ENCODE results near the gene PAQR4. TPM values are rescaled to one million over a fixed set of nuclear protein-coding genes. Genes with fewer than 3 reads are reported as not detected.

Gene PAQR4
- total RNA-seq, 1 experiment from 2014 or later: 30.7 TPM

DNA sequence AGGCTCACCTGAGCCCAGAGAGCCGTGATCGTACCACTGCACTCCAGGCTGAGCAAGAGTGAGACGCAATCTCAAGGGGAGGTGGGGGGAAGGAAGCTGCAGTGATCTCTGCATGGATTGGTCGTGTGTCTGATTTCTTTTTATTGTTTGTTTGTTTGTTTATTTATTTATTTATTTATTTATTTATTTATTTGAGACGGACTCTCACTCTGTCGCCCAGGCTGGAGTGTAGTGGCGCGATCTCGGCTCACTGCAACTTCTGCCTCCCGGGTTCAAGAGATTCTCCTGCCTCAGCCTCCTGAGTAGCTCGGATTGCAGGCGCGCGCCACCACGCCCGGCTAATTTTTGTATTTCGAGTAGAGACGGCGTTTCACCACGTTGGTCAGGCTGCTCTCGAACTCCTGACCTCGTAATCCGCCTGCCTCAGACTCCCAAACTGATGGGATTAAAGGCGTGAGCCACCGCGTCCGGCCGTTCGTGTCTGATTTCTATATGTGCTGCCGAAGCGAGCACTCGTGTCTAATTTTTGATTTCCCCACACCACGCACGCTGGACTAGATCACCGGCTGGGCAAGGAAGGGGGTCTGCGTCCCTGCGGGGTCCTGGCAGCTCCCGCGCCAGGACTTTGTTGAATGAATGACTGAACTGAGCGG is 50.6 kb downstream of the PAQR4 start:
- H3K27me3 ChIP-seq (ENCODE audit: low read length): no peaks in the 10 kb centered on the region
- no peaks in the 10 kb centered on the region for H3K36me3 ChIP-seq (ENCODE audit: insufficient read depth, low read length)
- no peak overlapping the region for H3K27ac ChIP-seq (ENCODE audit: low read length)
- H3K4me3 ChIP-seq (ENCODE audit: low read length): peak overlapping the region; percentile 70
- no peaks in the 10 kb centered on the region for H3K79me2 ChIP-seq (ENCODE audit: low read length)
- DNase-seq: no peak
- H3K4me1 ChIP-seq (ENCODE audit: low read length): peaks cover 34% of the 10 kb centered on the region
- H3K9ac ChIP-seq (ENCODE audit: low read length): peak overlapping the region; percentile 78; the same call in 1 of the 2 replicates
- no peaks in the 10 kb centered on the region for H3K9me3 ChIP-seq (ENCODE audit: low read length)
- H2AFZ ChIP-seq (ENCODE audit: low read length): peak overlapping the region; percentile 84
- no peaks in the 10 kb centered on the region for H3K9me2 ChIP-seq (replicated peaks; ENCODE audit: insufficient read depth, low read length)
- H3K4me2 ChIP-seq (ENCODE audit: low read depth, low read length, poor library complexity, severe bottlenecking): peak overlapping the region; percentile 82
- no peaks in the 10 kb centered on the region for H4K20me1 ChIP-seq (ENCODE audit: insufficient read depth, low read depth, low read length)

DNA sequence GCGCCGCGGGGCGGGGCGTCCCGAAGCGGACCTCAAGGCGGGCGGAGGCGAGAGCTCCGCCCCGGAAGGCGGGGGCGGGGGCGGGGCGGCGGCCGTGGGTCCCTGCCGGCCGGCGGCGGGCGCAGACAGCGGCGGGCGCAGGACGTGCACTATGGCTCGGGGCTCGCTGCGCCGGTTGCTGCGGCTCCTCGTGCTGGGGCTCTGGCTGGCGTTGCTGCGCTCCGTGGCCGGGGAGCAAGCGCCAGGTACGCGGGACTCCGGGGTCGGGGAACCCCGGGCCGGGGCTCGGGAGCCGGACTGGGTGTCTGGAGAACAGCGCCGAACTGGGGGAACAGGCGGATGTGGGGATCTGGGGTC is 51.1 kb downstream of the PAQR4 start, which contains the start of gene TNFRSF12A:
TNFRSF12A (plus strand) TSS at position 122 of the 357 bp plus-strand sequence; CDS start at position 152, 30 bp downstream.
- Histone ChIP-seq H3K27ac (ENCODE audit: low read length) (no peak within 1 kb of the TSS), H3K4me1 (ENCODE audit: low read length) (peaks cover 38% of the 10 kb centered on the region)

DNA sequence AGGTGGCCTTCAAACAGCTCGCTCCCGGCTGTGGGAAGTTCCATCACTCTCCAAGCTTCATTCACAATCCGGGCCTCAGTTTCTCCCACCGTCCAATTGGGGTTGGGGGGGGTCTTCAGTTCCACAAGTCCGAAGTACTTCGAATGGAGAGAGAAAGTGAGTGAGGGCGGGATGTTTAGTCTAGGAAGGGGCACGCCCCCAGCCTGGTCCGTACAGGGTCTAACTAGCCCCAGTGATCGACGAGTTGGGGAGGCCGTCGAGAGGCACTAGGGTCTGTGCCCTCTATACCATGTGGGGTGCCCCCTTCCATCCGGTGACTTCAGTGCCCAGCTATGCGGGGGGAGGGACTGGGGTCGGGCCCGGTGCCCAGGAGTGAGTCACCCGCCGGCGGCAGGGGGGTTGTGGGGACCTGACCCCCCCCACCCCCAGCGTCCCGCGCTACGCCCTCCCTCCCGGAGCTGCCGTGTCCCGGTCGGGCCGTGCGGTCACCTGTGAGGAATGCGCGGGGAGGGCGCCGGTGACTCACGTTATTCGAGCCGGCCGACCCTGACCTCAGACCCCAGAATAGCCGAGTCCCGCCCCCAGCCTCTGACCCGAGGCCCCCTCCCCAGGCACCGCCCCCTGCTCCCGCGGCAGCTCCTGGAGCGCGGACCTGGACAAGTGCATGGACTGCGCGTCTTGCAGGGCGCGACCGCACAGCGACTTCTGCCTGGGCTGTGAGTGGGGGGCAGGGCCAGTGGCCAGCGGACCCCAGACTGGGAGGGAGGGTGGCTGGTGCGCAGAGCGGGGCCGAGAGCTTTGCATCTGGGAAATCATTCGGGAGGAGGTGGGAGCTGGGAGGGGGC is 51.7 kb downstream of the PAQR4 start:
- H3K27me3 ChIP-seq (ENCODE audit: low read length): no peaks in the 10 kb centered on the region
- no peak overlapping the region for H3K27ac ChIP-seq (ENCODE audit: low read length)
- H4K20me1 ChIP-seq (ENCODE audit: insufficient read depth, low read depth, low read length): 0 out of 2 replicates have a peak, but pooled peaks cover 3% of the 10 kb centered on the region
- no peaks in the 10 kb centered on the region for H3K9me2 ChIP-seq (replicated peaks; ENCODE audit: insufficient read depth, low read length)
- peak overlapping the region; percentile 91 for H2AFZ ChIP-seq (ENCODE audit: low read length)
- H3K4me2 ChIP-seq (ENCODE audit: low read depth, low read length, poor library complexity, severe bottlenecking): peak overlapping the region; percentile 82
- H3K36me3 ChIP-seq (ENCODE audit: insufficient read depth, low read length): no peaks in the 10 kb centered on the region; the same call in 1 of the 2 replicates
- H3K9me3 ChIP-seq (ENCODE audit: low read length): no peaks in the 10 kb centered on the region
- DNase-seq: peak; percentile 71
- peaks cover 4% of the 10 kb centered on the region for H3K79me2 ChIP-seq (ENCODE audit: low read length)
- peak overlapping the region; percentile 78 for H3K9ac ChIP-seq (ENCODE audit: low read length)
- H3K4me1 ChIP-seq (ENCODE audit: low read length): peaks cover 41% of the 10 kb centered on the region
- H3K4me3 ChIP-seq (ENCODE audit: low read length): peak overlapping the region; percentile 70

More for the DNA sequence above, 51.1 kb downstream of the PAQR4 start, which contains the start of gene TNFRSF12A:
- Histone ChIP-seq H3K9me2 (replicated peaks; ENCODE audit: insufficient read depth, low read length) (no peaks in the 10 kb centered on the region), H2AFZ (ENCODE audit: low read length) (peak within 1 kb of the TSS; percentile 91), H3K9me3 (ENCODE audit: low read length) (no peaks in the 10 kb centered on the region), H3K4me2 (ENCODE audit: low read depth, low read length, poor library complexity, severe bottlenecking) (peak within 1 kb of the TSS; percentile 82), H3K79me2 (ENCODE audit: low read length) (peaks cover 3% of the 10 kb centered on the region), H3K9ac (ENCODE audit: low read length) (peak within 1 kb of the TSS; percentile 78), H3K4me3 (ENCODE audit: low read length) (peak within 1 kb of the TSS; percentile 70), H3K36me3 (ENCODE audit: insufficient read depth, low read length) (no peaks in the 10 kb centered on the region), H4K20me1 (ENCODE audit: insufficient read depth, low read depth, low read length) (0 out of 2 replicates have a peak, but pooled peaks cover under 1% of the 10 kb centered on the region), H3K27me3 (ENCODE audit: low read length) (no peaks in the 10 kb centered on the region)
- DNase-seq: peak; percentile 94

DNA sequence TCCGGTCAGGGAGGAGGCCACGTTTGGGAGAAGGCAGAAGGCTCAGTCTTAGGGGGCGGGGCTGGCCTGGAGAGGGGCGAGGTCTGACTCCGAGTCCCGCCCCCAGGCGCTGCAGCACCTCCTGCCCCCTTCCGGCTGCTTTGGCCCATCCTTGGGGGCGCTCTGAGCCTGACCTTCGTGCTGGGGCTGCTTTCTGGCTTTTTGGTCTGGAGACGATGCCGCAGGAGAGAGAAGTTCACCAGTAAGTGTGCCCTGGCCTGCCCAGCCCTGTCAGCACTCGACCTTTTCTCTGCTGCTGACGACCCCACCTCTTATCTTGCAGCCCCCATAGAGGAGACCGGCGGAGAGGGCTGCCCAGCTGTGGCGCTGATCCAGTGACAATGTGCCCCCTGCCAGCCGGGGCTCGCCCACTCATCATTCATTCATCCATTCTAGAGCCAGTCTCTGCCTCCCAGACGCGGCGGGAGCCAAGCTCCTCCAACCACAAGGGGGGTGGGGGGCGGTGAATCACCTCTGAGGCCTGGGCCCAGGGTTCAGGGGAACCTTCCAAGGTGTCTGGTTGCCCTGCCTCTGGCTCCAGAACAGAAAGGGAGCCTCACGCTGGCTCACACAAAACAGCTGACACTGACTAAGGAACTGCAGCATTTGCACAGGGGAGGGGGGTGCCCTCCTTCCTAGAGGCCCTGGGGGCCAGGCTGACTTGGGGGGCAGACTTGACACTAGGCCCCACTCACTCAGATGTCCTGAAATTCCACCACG is 52.5 kb downstream of the PAQR4 start:
- H3K9ac ChIP-seq (ENCODE audit: low read length): peak overlapping the region; percentile 78
- peak; percentile 93 for DNase-seq
- H3K79me2 ChIP-seq (ENCODE audit: low read length): peaks cover 4% of the 10 kb centered on the region
- no peaks in the 10 kb centered on the region; the same call in 1 of the 2 replicates for H3K36me3 ChIP-seq (ENCODE audit: insufficient read depth, low read length)
- H3K27ac ChIP-seq (ENCODE audit: low read length): peak overlapping the region; percentile 55
- peak overlapping the region; percentile 82 for H3K4me2 ChIP-seq (ENCODE audit: low read depth, low read length, poor library complexity, severe bottlenecking)
- H3K4me1 ChIP-seq (ENCODE audit: low read length): peaks cover 41% of the 10 kb centered on the region
- H2AFZ ChIP-seq (ENCODE audit: low read length): peak overlapping the region; percentile 69; the same call in 1 of the 2 replicates
- peak overlapping the region; percentile 70 for H3K4me3 ChIP-seq (ENCODE audit: low read length)
- 0 out of 2 replicates have a peak, but pooled peaks cover 3% of the 10 kb centered on the region for H4K20me1 ChIP-seq (ENCODE audit: insufficient read depth, low read depth, low read length)
- no peaks in the 10 kb centered on the region for H3K9me2 ChIP-seq (replicated peaks; ENCODE audit: insufficient read depth, low read length)
- H3K9me3 ChIP-seq (ENCODE audit: low read length): no peaks in the 10 kb centered on the region
- no peaks in the 10 kb centered on the region for H3K27me3 ChIP-seq (ENCODE audit: low read length)

DNA sequence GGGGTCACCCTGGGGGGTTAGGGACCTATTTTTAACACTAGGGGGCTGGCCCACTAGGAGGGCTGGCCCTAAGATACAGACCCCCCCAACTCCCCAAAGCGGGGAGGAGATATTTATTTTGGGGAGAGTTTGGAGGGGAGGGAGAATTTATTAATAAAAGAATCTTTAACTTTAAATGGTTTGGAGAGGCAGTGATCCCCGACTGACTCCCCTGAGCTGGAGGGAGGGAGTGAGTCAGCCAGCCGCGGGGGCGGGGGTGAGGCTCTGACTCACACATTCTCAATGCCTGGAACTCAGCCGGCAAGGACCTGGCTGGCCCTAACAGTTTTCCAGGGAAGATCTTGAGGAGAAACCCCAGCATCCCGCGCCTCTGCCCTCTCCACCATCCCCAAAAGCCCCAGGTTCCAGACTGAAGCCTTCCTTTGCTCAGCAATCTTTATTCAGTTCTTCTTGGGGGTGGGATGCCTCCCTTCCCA is 53.1 kb downstream of the PAQR4 start:
- Histone ChIP-seq H3K9me2 (replicated peaks; ENCODE audit: insufficient read depth, low read length) (no peaks in the 10 kb centered on the region), H3K27me3 (ENCODE audit: low read length) (no peaks in the 10 kb centered on the region), H3K27ac (ENCODE audit: low read length) (peak overlapping the region; percentile 55), H3K36me3 (ENCODE audit: insufficient read depth, low read length) (no peaks in the 10 kb centered on the region; the same call in 1 of the 2 replicates), H3K9me3 (ENCODE audit: low read length) (no peaks in the 10 kb centered on the region), H3K9ac (ENCODE audit: low read length) (peak overlapping the region; percentile 78), H3K4me3 (ENCODE audit: low read length) (peak overlapping the region; percentile 70), H3K79me2 (ENCODE audit: low read length) (peaks cover 4% of the 10 kb centered on the region), H3K4me2 (ENCODE audit: low read depth, low read length, poor library complexity, severe bottlenecking) (peak overlapping the region; percentile 82), H4K20me1 (ENCODE audit: insufficient read depth, low read depth, low read length) (0 out of 2 replicates have a peak, but pooled peaks cover 3% of the 10 kb centered on the region), H3K4me1 (ENCODE audit: low read length) (peaks cover 42% of the 10 kb centered on the region), H2AFZ (ENCODE audit: low read length) (no peak overlapping the region)
- peak; percentile 62 for DNase-seq

DNA sequence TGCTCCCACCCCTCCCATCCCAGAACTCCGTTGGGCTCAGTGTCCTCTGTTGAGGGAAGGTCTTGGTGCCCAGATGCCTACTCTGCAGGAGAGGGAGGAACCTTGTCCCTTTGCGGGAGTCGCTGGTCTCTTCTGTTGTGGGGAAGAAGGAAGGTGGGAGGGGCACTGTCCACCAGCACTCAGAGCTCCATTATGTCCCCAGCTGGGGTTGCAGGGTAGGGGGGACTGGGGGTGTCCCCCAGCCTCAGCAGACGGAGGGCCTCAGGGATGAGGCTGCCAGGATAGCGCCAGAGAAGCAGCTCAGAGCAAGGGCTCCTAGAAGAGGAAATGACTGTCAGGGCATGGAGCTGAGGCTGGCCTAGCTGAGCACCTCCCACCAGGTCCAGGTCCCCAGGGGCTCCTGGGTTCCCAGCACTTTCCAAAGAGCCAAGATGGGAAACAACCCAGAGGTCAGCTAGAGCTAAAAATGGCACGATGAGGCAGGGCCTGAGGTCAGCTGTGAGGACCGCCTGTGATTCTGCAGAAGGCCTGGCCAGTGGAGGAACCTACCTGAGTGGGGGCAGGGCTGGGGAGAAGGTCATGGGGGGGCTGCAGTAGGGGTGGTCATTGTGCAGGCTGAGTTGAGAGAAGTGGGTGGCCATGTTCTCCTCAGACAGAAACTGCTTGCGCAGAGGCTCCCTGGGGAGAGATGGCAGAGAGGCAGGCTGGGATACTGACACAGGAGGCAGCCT is 53.7 kb downstream of the PAQR4 start:
- Histone ChIP-seq H3K4me1 (ENCODE audit: low read length) (peaks cover 48% of the 10 kb centered on the region), H4K20me1 (ENCODE audit: insufficient read depth, low read depth, low read length) (0 out of 2 replicates have a peak, but pooled peaks cover 3% of the 10 kb centered on the region), H3K27ac (ENCODE audit: low read length) (peak overlapping the region; percentile 66), H3K4me3 (ENCODE audit: low read length) (peak overlapping the region; percentile 70), H3K27me3 (ENCODE audit: low read length) (no peaks in the 10 kb centered on the region), H3K9me3 (ENCODE audit: low read length) (no peaks in the 10 kb centered on the region), H3K9ac (ENCODE audit: low read length) (peak overlapping the region; percentile 78), H3K4me2 (ENCODE audit: low read depth, low read length, poor library complexity, severe bottlenecking) (peak overlapping the region; percentile 82), H3K36me3 (ENCODE audit: insufficient read depth, low read length) (no peaks in the 10 kb centered on the region; the same call in 1 of the 2 replicates), H3K9me2 (replicated peaks; ENCODE audit: insufficient read depth, low read length) (no peaks in the 10 kb centered on the region), H3K79me2 (ENCODE audit: low read length) (peaks cover 4% of the 10 kb centered on the region), H2AFZ (ENCODE audit: low read length) (no peak overlapping the region)
- DNase-seq: peak; percentile 83
